Stimulated activated naive CD8-positive, alpha-beta T cell treated with anti-CD3 and anti-CD28 coated beads, Interleukin-15, Interleukin-2, amounts not matched to agents 100 ng/mL and 50 ng/mL, for 24 hours (primary cell): Measurements from ENCODE around the gene RUVBL1.

Experiments used
- H3K27ac Mint-ChIP-seq: one replicate; pipeline ENCODE4 v1.8.0; 2021; ENCODE audit warnings: mild to moderate bottlenecking, mixed read lengths
- H3K27me3 Mint-ChIP-seq: one replicate; pipeline ENCODE4 v1.8.0; 2021; ENCODE audit warnings: mixed read lengths
- H3K36me3 Mint-ChIP-seq: one replicate; pipeline ENCODE4 v1.8.0; 2021; ENCODE audit warnings: low read depth, mixed read lengths
- H3K4me1 Mint-ChIP-seq: one replicate; pipeline ENCODE4 v1.8.0; 2021; ENCODE audit warnings: low read depth, mixed read lengths
- H3K4me3 Mint-ChIP-seq: one replicate; pipeline ENCODE4 v1.8.0; 2021; ENCODE audit warnings: mild to moderate bottlenecking, mixed read lengths
- H3K9me3 Mint-ChIP-seq: one replicate; pipeline ENCODE4 v1.8.0; 2021; ENCODE audit warnings: mixed read lengths

The RUVBL1 gene

GRCh38 chr3:128071771-128072453, 51.7 kb downstream of the RUVBL1 start:
- H3K27me3 Mint-ChIP-seq, result no peaks in the 10 kb centered on the region
- H3K4me3 Mint-ChIP-seq, result no peak overlapping the region
- no peaks in the 10 kb centered on the region for H3K9me3 Mint-ChIP-seq
- peaks cover 40% of the 10 kb centered on the region for H3K36me3 Mint-ChIP-seq
- H3K27ac Mint-ChIP-seq, result no peak overlapping the region
- H3K4me1 Mint-ChIP-seq, result peaks cover 9% of the 10 kb centered on the region

DNA sequence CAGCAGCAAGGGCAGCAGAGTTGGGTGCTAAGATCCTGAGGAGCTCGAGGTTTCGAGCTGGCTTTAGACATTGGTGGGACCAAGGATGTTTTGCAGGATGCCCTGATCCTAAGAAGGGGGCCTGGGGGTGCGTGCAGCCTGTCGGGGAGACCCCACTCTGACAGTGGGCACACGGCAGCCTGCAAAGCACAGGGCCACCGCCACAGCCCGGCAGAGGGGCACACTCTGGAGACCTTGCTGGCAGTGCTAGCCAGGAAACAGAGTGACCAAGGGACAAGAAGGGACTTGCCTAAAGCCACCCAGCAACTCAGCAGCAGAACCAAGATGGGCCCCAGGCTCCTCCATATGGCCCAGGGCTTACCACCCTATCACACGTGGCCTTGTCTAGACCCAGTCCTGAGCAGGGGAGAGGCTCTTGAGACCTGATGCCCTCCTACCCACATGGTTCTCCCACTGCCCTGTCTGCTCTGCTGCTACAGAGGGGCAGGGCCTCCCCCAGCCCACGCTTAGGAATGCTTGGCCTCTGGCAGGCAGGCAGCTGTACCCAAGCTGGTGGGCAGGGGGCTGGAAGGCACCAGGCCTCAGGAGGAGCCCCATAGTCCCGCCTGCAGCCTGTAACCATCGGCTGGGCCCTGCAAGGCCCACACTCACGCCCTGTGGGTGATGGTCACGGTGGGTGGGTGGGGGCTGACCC, 52.6 kb downstream of the RUVBL1 start:
- Mint-ChIP-seq H3K27ac (no peak overlapping the region), H3K36me3 (peaks cover 47% of the 10 kb centered on the region), H3K9me3 (no peaks in the 10 kb centered on the region), H3K27me3 (no peaks in the 10 kb centered on the region), H3K4me3 (no peak overlapping the region), H3K4me1 (peaks cover 9% of the 10 kb centered on the region)

DNA sequence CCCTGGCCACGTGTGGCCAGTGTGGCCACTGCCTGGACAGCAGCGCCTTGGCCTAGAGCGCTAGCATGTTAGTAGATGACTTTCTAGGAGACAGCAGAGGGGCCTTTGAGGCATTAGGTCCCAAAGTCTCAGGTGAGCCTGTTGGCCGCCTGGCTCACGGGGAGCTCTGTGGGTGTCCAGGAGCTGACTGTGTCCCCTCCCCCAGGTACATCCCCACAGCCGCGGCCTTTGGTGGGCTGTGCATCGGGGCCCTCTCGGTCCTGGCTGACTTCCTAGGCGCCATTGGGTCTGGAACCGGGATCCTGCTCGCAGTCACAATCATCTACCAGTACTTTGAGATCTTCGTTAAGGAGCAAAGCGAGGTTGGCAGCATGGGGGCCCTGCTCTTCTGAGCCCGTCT, 54.3 kb downstream of the RUVBL1 start:
- H3K9me3 Mint-ChIP-seq, result no peaks in the 10 kb centered on the region
- no peak overlapping the region for H3K27ac Mint-ChIP-seq
- H3K4me3 Mint-ChIP-seq, result no peak overlapping the region
- H3K36me3 Mint-ChIP-seq, result peaks cover 61% of the 10 kb centered on the region
- no peaks in the 10 kb centered on the region for H3K4me1 Mint-ChIP-seq
- H3K27me3 Mint-ChIP-seq, result no peaks in the 10 kb centered on the region

- no peaks in the 10 kb centered on the region for H3K9me3 Mint-ChIP-seq
- no peak overlapping the region for H3K4me3 Mint-ChIP-seq
- H3K36me3 Mint-ChIP-seq, result peaks cover 68% of the 10 kb centered on the region
- H3K27ac Mint-ChIP-seq, result peak overlapping the region; percentile 19
- no peaks in the 10 kb centered on the region for H3K27me3 Mint-ChIP-seq
- no peaks in the 10 kb centered on the region for H3K4me1 Mint-ChIP-seq
These were observed 55.4 kb downstream of the RUVBL1 start for GRCh38 chr3:128068156-128068620.

- H3K4me3 Mint-ChIP-seq, result no peak overlapping the region
- H3K4me1 Mint-ChIP-seq, result no peaks in the 10 kb centered on the region
- H3K9me3 Mint-ChIP-seq, result no peaks in the 10 kb centered on the region
- no peaks in the 10 kb centered on the region for H3K27me3 Mint-ChIP-seq
- H3K27ac Mint-ChIP-seq, result no peak overlapping the region
- H3K36me3 Mint-ChIP-seq, result peaks cover 75% of the 10 kb centered on the region
These were observed 56.1 kb downstream of the RUVBL1 start for GRCh38 chr3:128067489-128067888.

GRCh38 chr3:128066676-128067075, 56.9 kb downstream of the RUVBL1 start:
- Mint-ChIP-seq H3K36me3 (peaks cover 83% of the 10 kb centered on the region), H3K27me3 (no peaks in the 10 kb centered on the region), H3K4me1 (no peaks in the 10 kb centered on the region), H3K4me3 (no peak overlapping the region), H3K27ac (no peak overlapping the region), H3K9me3 (no peaks in the 10 kb centered on the region)

- Mint-ChIP-seq H3K4me3 (no peak overlapping the region), H3K9me3 (no peaks in the 10 kb centered on the region), H3K27ac (no peak overlapping the region), H3K27me3 (no peaks in the 10 kb centered on the region), H3K36me3 (peaks cover 88% of the 10 kb centered on the region), H3K4me1 (no peaks in the 10 kb centered on the region)
These were observed 57.5 kb downstream of the RUVBL1 start for GRCh38 chr3:128066114-128066513.

- Mint-ChIP-seq H3K36me3 (peaks cover 89% of the 10 kb centered on the region), H3K27ac (peak overlapping the region; percentile 2), H3K4me3 (no peak overlapping the region), H3K4me1 (peaks cover 2% of the 10 kb centered on the region), H3K9me3 (no peaks in the 10 kb centered on the region), H3K27me3 (no peaks in the 10 kb centered on the region)
These were observed 58.6 kb downstream of the RUVBL1 start for GRCh38 chr3:128064962-128065361.

DNA sequence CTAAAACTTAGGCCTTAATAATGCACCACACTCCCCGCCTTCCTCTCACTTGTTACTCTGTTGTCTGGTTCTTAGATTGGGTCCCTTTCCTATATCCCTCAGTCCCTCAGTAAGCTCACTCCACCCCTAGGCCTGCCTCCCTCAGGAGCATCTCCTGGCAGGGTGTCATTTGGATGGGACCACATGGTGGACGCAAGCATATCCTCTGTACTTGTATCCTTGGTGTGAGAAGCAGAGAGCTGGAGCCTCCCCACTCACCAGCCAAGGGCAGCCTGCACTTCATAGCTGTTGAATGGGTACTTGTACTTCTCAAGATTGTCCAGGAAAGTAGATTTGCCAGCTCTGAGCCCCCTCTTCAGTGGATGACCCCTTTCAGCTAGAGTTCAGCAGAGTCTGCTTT, 59.7 kb downstream of the RUVBL1 start:
- Mint-ChIP-seq H3K36me3 (peaks cover 89% of the 10 kb centered on the region), H3K4me1 (peaks cover 5% of the 10 kb centered on the region), H3K27me3 (no peaks in the 10 kb centered on the region), H3K27ac (no peak overlapping the region), H3K4me3 (no peak overlapping the region), H3K9me3 (no peaks in the 10 kb centered on the region)

- H3K4me1 Mint-ChIP-seq, result peaks cover 5% of the 10 kb centered on the region
- peak overlapping the region; percentile 2 for H3K27ac Mint-ChIP-seq
- H3K4me3 Mint-ChIP-seq, result no peak overlapping the region
- peaks cover 83% of the 10 kb centered on the region for H3K36me3 Mint-ChIP-seq
- no peaks in the 10 kb centered on the region for H3K27me3 Mint-ChIP-seq
- no peaks in the 10 kb centered on the region for H3K9me3 Mint-ChIP-seq
These were observed 61.4 kb downstream of the RUVBL1 start for GRCh38 chr3:128062033-128062745.

DNA sequence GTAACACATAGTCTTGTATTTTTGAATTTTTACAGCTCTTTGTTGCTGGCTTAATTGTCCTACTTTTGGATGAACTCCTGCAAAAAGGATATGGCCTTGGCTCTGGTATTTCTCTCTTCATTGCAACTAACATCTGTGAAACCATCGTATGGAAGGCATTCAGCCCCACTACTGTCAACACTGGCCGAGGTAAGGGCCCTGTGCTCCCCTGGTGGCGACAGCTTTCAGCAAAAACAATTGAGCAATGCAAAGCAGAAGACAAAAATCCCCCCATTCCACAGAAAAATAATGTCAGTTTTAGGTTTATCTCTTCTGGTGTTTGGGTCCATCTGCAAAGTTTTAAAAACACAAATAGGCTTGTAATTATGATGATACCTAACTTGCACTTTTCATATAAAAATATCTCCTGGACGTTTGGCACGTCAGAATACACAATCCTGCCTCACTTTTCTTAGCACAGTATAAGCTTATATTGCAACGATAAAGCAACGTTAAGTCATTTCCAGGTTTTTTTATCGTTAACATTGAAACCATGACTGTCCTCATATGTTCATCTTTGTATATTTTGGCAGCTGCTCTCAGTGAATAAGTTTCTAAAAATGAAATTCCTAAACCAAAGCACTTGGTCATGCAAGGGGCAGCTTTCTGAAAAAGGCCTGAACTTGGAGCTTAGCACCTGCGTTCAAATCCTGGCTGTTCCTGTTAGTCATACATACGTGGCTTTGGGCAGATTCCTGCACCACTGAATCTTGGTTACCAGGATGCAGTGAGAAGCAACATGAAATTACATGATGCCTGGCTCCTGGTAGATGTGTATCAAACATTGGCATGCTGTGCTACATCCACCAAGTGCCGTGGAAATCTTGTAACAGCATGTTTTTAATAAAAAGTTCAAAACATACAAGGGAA, 62.9 kb downstream of the RUVBL1 start:
- Mint-ChIP-seq H3K9me3 (no peaks in the 10 kb centered on the region), H3K36me3 (peaks cover 84% of the 10 kb centered on the region)

GRCh38 chr3:128056258-128056657, 67.4 kb downstream of the RUVBL1 start:
- Mint-ChIP-seq H3K4me1 (peaks cover 41% of the 10 kb centered on the region), H3K36me3 (peaks cover 76% of the 10 kb centered on the region), H3K9me3 (no peaks in the 10 kb centered on the region), H3K27ac (no peak overlapping the region), H3K4me3 (no peak overlapping the region), H3K27me3 (no peaks in the 10 kb centered on the region)

More for the DNA sequence above, 62.9 kb downstream of the RUVBL1 start:
- H3K27ac Mint-ChIP-seq, result no peak overlapping the region
- H3K4me1 Mint-ChIP-seq, result peaks cover 7% of the 10 kb centered on the region
- no peaks in the 10 kb centered on the region for H3K27me3 Mint-ChIP-seq
- no peak overlapping the region for H3K4me3 Mint-ChIP-seq

DNA sequence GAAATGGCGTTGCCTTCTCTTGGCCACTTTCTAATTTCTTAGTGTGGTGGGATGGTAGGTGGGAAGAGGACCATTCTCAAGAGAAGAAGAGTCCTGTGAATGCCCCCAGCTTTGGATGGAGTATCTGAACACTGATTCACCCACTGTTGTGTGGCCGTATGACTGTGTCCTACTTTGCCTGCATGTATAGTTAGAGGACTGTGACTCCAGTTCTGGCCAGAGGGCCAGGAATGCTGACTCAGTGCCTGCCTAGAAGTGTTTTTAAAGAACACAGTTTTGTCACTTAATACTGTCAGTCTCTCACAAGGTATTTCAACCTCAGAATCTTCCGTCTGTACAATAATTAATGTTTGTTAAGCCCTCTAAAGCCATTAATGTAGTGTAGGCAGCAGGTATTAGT, 69.2 kb downstream of the RUVBL1 start:
- peaks cover 58% of the 10 kb centered on the region for H3K36me3 Mint-ChIP-seq
- H3K4me1 Mint-ChIP-seq, result peaks cover 41% of the 10 kb centered on the region

DNA sequence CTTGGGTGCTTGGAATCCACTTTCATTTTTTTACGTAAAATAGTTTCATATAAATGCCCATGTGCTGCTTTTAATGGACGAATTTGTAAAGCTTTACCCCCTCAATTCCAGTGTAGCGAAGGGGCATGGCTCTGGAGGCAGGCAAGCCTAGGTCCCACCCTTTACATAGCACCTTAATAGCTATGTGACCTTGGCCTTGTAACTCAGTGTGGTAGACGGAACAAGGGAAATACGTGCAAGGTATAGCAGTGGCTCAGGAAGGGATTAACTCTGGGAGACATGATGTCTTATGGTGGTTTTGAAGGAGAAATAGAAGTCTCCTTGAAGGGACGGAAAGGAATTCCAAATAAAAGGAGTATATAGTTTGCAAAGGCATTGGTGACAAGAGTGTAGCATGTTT, 70.0 kb downstream of the RUVBL1 start:
- Mint-ChIP-seq H3K4me3 (peak overlapping the region; percentile 98), H3K27ac (peak overlapping the region; percentile 69), H3K27me3 (no peaks in the 10 kb centered on the region), H3K36me3 (peaks cover 51% of the 10 kb centered on the region), H3K9me3 (no peaks in the 10 kb centered on the region), H3K4me1 (peaks cover 41% of the 10 kb centered on the region)

More for the DNA sequence above, 69.2 kb downstream of the RUVBL1 start:
- Mint-ChIP-seq H3K9me3 (no peaks in the 10 kb centered on the region), H3K27me3 (no peaks in the 10 kb centered on the region), H3K27ac (peak overlapping the region; percentile 80), H3K4me3 (peak overlapping the region; percentile 98)
